HepG2 (cell line): Measurements from ENCODE around the gene CTNNA2.

ENCODE experiments used
- CBFB ChIP-seq: sonication (generic); formaldehyde crosslinking; IDR thresholded peaks from 2 replicates; pipeline ENCODE4 v1.4.0; 2020; ENCODE audit warnings: missing genetic modification reagents
- CEBPB ChIP-seq: IDR thresholded peaks from 2 replicates; pipeline ENCODE4 v1.6.1; 2011; ENCODE audit warnings: low read depth, low read length, improper control_type of control experiment, borderline replicate concordance
- EZH2 ChIP-seq: conservative IDR thresholded peaks from 2 replicates; pipeline ENCODE4 v1.6.1; 2012; ENCODE audit warnings: mild to moderate bottlenecking, low read depth, low read length, moderate library complexity
- FOXA1 ChIP-seq, 2 experiments: fragments of 450-650 bp in 1 of 2; sonication (generic) in 1 of 2; formaldehyde crosslinking in 1 of 2; IDR thresholded peaks; 2 replicates each; pipeline versions ENCODE4 v1.4.0 to v1.6.1; 2016 to 2020; ENCODE audit warnings: missing genetic modification reagents in 1 of 2
- JUN ChIP-seq: sonication (generic); formaldehyde crosslinking; IDR thresholded peaks from 2 replicates; pipeline ENCODE4 v1.4.0; 2020; ENCODE audit warnings: mild to moderate bottlenecking, missing genetic modification reagents
- JUND ChIP-seq: sonication (generic); formaldehyde crosslinking; IDR thresholded peaks from 2 replicates; pipeline ENCODE4 v1.8.0; 2022; ENCODE audit warnings: mild to moderate bottlenecking, missing genetic modification reagents
- MAZ ChIP-seq, 2 experiments: sonication (generic) in 1 of 2; formaldehyde crosslinking in 1 of 2; IDR thresholded peaks; 2 replicates each; pipeline versions ENCODE4 v1.5.0 to v1.6.1; 2012 to 2020; ENCODE audit warnings: low read depth in 2 of 2, mild to moderate bottlenecking in 2 of 2, borderline replicate concordance in 1 of 2, improper control_type of control experiment in 1 of 2, low read length in 1 of 2, missing genetic modification reagents in 1 of 2, moderate library complexity in 1 of 2
- MTF2 ChIP-seq: sonication (generic); formaldehyde crosslinking; IDR thresholded peaks from 2 replicates; pipeline ENCODE4 v1.5.0; 2020; ENCODE audit warnings: missing genetic modification reagents, borderline replicate concordance
- MXD1 ChIP-seq: sonication (generic); formaldehyde crosslinking; IDR thresholded peaks from 2 replicates; pipeline ENCODE4 v1.4.0; 2020; ENCODE audit warnings: mild to moderate bottlenecking, missing genetic modification reagents
- PHF8 ChIP-seq: sonication (generic); formaldehyde crosslinking; IDR thresholded peaks from 2 replicates; pipeline ENCODE4 v1.5.0; 2020; ENCODE audit warnings: missing genetic modification reagents
- RFX1 ChIP-seq: fragments of 450-650 bp; IDR thresholded peaks from 2 replicates; pipeline ENCODE4 v1.6.1; 2017
- ZMAT3 ChIP-seq: sonication (generic); formaldehyde crosslinking; conservative IDR thresholded peaks from 2 replicates; pipeline ENCODE4 v1.7.0; 2021; ENCODE audit warnings: missing genetic modification reagents

- TF ChIP-seq FOXA1 (IDR thresholded peaks at IDR 0.05), result no peak
- TF ChIP-seq FOXA1 (CRISPR knock-in tag; IDR thresholded peaks at IDR 0.05), result no peak
- no peak for TF ChIP-seq MAZ (IDR thresholded peaks at IDR 0.05; ENCODE audit: borderline replicate concordance, low read depth, low read length)
- TF ChIP-seq MAZ (CRISPR knock-in tag; IDR thresholded peaks at IDR 0.05; ENCODE audit: low read depth), result no peak
- no peak for TF ChIP-seq CBFB (CRISPR knock-in tag)
- no peak for TF ChIP-seq JUN
- TF ChIP-seq JUND (CRISPR knock-in tag), result no peak
- TF ChIP-seq EZH2, result no peak
- TF ChIP-seq MTF2 (CRISPR knock-in tag), result no peak
- no peak for TF ChIP-seq CEBPB
- no peak for TF ChIP-seq PHF8 (CRISPR knock-in tag)
- TF ChIP-seq RFX1, result no peak
- no peak for TF ChIP-seq ZMAT3 (CRISPR knock-in tag)
- no peak for TF ChIP-seq MXD1 (CRISPR knock-in tag)
These were observed 347.6 kb downstream of the CTNNA2 start for GRCh38 chr2:79860228-79861058.
